ENCODE results near the gene C8A. TPM values are rescaled to one million over a fixed set of nuclear protein-coding genes. Genes with fewer than 3 reads are reported as not detected.

C8A gene
- total RNA-seq, 1 experiment from 2014 or later, result not detected

DNA sequence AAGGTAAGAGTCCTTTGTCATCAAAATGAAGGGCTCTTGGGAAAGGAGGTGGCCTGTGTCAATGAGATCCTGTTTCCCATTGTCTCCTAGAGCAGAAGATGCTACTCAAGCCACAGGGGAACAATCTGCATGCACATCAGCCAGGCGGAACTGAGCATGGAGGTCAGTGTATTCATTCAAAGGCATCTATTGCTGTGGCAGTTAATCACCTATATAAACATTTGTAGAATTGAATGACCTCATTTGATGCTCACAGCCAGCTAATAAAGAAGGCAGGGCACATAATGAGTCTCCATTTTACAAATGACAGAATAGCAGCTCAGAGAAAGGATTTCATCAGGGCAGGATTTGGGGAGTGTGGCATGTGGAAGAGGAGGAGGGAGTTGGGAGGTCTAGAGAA is 29.7 kb upstream of the C8A start:
- no peak overlapping the region for H2AFZ ChIP-seq (ENCODE audit: low read length)
- H2BK12ac ChIP-seq (ENCODE audit: insufficient read length, low read depth, low read length), result no peak overlapping the region
- no peak overlapping the region for H3K9ac ChIP-seq (ENCODE audit: extremely low read depth, insufficient read length, low read length)
- no peak overlapping the region for H2BK120ac ChIP-seq (ENCODE audit: low read depth, low read length, poor library complexity, severe bottlenecking)
- H2BK15ac ChIP-seq (ENCODE audit: low read depth, low read length), result no peak overlapping the region
- no peak overlapping the region for H3K56ac ChIP-seq (ENCODE audit: insufficient read length, low read depth, low read length)
- WGBS (ENCODE audit: extremely low coverage, insufficient read length, low lambda C conversion rate), result no CpG with 5 or more reads among the region's 1 CpG
- Mint-ChIP-seq H3K4me1 (peaks cover 15 to 19% of the 10 kb centered on the region in 2 experiments), H3K9me3 (no peaks in the 10 kb centered on the region), H3K27me3 (ENCODE audit: low read depth) (peaks cover 23% of the 10 kb centered on the region), H3K27ac (no peak overlapping the region), H3K36me3 (ENCODE audit: insufficient read depth in 1 of 3, low read depth in 3 of 3) (no peaks in the 10 kb centered on the region), H3K4me3 (no peak overlapping the region)
- H3K4me2 ChIP-seq (ENCODE audit: insufficient read depth, insufficient read length, low read length), result no peak overlapping the region
- H4K91ac ChIP-seq (ENCODE audit: insufficient read length, low read depth, low read length), result no peak overlapping the region
- H3K14ac ChIP-seq (ENCODE audit: insufficient read depth, low read length), result no peak overlapping the region
- no peak overlapping the region for H3T11ph ChIP-seq (ENCODE audit: low read length)
- no peak overlapping the region for H2BK5ac ChIP-seq (ENCODE audit: insufficient read length, low read length)
- TF ChIP-seq, protein P1, sequence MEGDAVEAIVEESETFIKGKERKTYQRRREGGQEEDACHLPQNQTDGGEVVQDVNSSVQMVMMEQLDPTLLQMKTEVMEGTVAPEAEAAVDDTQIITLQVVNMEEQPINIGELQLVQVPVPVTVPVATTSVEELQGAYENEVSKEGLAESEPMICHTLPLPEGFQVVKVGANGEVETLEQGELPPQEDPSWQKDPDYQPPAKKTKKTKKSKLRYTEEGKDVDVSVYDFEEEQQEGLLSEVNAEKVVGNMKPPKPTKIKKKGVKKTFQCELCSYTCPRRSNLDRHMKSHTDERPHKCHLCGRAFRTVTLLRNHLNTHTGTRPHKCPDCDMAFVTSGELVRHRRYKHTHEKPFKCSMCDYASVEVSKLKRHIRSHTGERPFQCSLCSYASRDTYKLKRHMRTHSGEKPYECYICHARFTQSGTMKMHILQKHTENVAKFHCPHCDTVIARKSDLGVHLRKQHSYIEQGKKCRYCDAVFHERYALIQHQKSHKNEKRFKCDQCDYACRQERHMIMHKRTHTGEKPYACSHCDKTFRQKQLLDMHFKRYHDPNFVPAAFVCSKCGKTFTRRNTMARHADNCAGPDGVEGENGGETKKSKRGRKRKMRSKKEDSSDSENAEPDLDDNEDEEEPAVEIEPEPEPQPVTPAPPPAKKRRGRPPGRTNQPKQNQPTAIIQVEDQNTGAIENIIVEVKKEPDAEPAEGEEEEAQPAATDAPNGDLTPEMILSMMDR (conservative IDR thresholded peaks at IDR 0.05), result no peak
- no peaks in the 10 kb centered on the region for H4K20me1 ChIP-seq (ENCODE audit: control insufficient read depth, insufficient read depth, insufficient read length)
- no peak overlapping the region for H3K23ac ChIP-seq (ENCODE audit: insufficient read length, low read depth, low read length)
- no peak overlapping the region for H4K8ac ChIP-seq (replicated peaks; ENCODE audit: insufficient read length, low read depth, low read length)
- no peak overlapping the region for H3K27ac ChIP-seq (ENCODE audit: insufficient read length, low read depth, low read length)
- no peaks in the 10 kb centered on the region for H3K79me2 ChIP-seq (ENCODE audit: insufficient read depth, low read length)
- no peak for DNase-seq
- H4K5ac ChIP-seq (ENCODE audit: insufficient read length, low read depth, low read length), result no peak overlapping the region
- no peaks in the 10 kb centered on the region for H3K79me1 ChIP-seq (ENCODE audit: insufficient read depth, low read depth, low read length, poor library complexity, severe bottlenecking)
- H3K9me3 ChIP-seq (ENCODE audit: control insufficient read depth, low read depth, low read length), result no peaks in the 10 kb centered on the region
- no peaks in the 10 kb centered on the region for H3K27me3 ChIP-seq (ENCODE audit: insufficient read depth, low read length)
- no peaks in the 10 kb centered on the region for H3K4me1 ChIP-seq (ENCODE audit: insufficient read depth, low read length)
- no peak overlapping the region for H3K4ac ChIP-seq (ENCODE audit: low read depth, low read length)
- H3K18ac ChIP-seq (ENCODE audit: insufficient read length, low read depth, low read length), result no peak overlapping the region
- no peaks in the 10 kb centered on the region for H3K23me2 ChIP-seq (ENCODE audit: insufficient read length, low read depth, low read length, poor library complexity, severe bottlenecking)
- H2BK20ac ChIP-seq (ENCODE audit: low read depth, low read length, poor library complexity, severe bottlenecking), result no peak overlapping the region
- no peak overlapping the region for H2AK5ac ChIP-seq (ENCODE audit: insufficient read length, low read length)

All from H9 (cell line).